Memory B cell (primary cell): Measurements from ENCODE around the gene ATP5MG.
A peak's percentile ranks its signal among the peaks of the same experiment; 100 is the strongest.

Experiments used
- ATAC-seq: fragments of 150-1000 bp; cut with Tn5 transposase; 2 replicates; pipeline ENCODE4 v1.10.0; 2021; ENCODE audit warnings: low read depth, mild to moderate bottlenecking, moderate library complexity
- DNase-seq, 2 donors: peaks; one replicate each; pipeline ENCODE4 v3.0.0; 2022; ENCODE audit warnings: low spot score in 2 of 2
- H3K27ac Mint-ChIP-seq: one replicate; pipeline ENCODE4 v1.8.0; 2022; ENCODE audit warnings: mild to moderate bottlenecking, moderate library complexity, mixed read lengths
- H3K27me3 Mint-ChIP-seq: one replicate; pipeline ENCODE4 v1.8.0; 2022; ENCODE audit warnings: mixed read lengths
- H3K36me3 Mint-ChIP-seq: one replicate; pipeline ENCODE4 v1.8.0; 2022; ENCODE audit warnings: mild to moderate bottlenecking, mixed read lengths
- H3K4me1 Mint-ChIP-seq: one replicate; pipeline ENCODE4 v1.8.0; 2022; ENCODE audit warnings: mixed read lengths
- H3K4me3 Mint-ChIP-seq: one replicate; pipeline ENCODE4 v1.8.0; 2022; ENCODE audit warnings: mild to moderate bottlenecking, moderate library complexity, mixed read lengths
- H3K9me3 Mint-ChIP-seq: one replicate; pipeline ENCODE4 v1.8.0; 2022; ENCODE audit warnings: mixed read lengths

The ATP5MG gene

GRCh38 chr11:118442908-118443589 lies 41.6 kb downstream of the ATP5MG start:
- ATAC-seq (no peak), DNase-seq (no peak)
- Mint-ChIP-seq H3K9me3 (no peaks in the 10 kb centered on the region), H3K27ac (peak overlapping the region; percentile 10), H3K27me3 (no peaks in the 10 kb centered on the region), H3K4me1 (peaks cover 61% of the 10 kb centered on the region), H3K4me3 (no peak overlapping the region), H3K36me3 (peaks cover 10% of the 10 kb centered on the region)

- peak overlapping the region; percentile 10 for H3K27ac Mint-ChIP-seq
- peak; percentile 59 for ATAC-seq
- peaks cover 10% of the 10 kb centered on the region for H3K36me3 Mint-ChIP-seq
- H3K9me3 Mint-ChIP-seq: no peaks in the 10 kb centered on the region
- DNase-seq: no peak
- no peak overlapping the region for H3K4me3 Mint-ChIP-seq
- H3K27me3 Mint-ChIP-seq: no peaks in the 10 kb centered on the region
- peaks cover 56% of the 10 kb centered on the region for H3K4me1 Mint-ChIP-seq
Observed at GRCh38 chr11:118443590-118444218, 42.3 kb downstream of the ATP5MG start.

GRCh38 chr11:118447423-118447822 lies 46.0 kb downstream of the ATP5MG start:
- Mint-ChIP-seq H3K36me3 (peaks cover 20% of the 10 kb centered on the region), H3K27me3 (no peaks in the 10 kb centered on the region), H3K4me3 (no peak overlapping the region), H3K9me3 (no peaks in the 10 kb centered on the region), H3K27ac (peak overlapping the region; percentile 29), H3K4me1 (peaks cover 44% of the 10 kb centered on the region)
- DNase-seq (no peak), ATAC-seq (no peak)

GRCh38 chr11:118448294-118448693 lies 46.9 kb downstream of the ATP5MG start:
- Mint-ChIP-seq H3K9me3 (no peaks in the 10 kb centered on the region), H3K4me1 (peaks cover 45% of the 10 kb centered on the region), H3K4me3 (no peak overlapping the region), H3K27me3 (no peaks in the 10 kb centered on the region), H3K36me3 (peaks cover 25% of the 10 kb centered on the region), H3K27ac (no peak overlapping the region)
- no peak for DNase-seq
- ATAC-seq: no peak

GRCh38 chr11:118449316-118449918 lies 48.0 kb downstream of the ATP5MG start:
- no peak for ATAC-seq

GRCh38 chr11:118450451-118450850 lies 49.0 kb downstream of the ATP5MG start:
- no peak for ATAC-seq
- H3K4me3 Mint-ChIP-seq: no peak overlapping the region
- peaks cover 44% of the 10 kb centered on the region for H3K4me1 Mint-ChIP-seq
- peak overlapping the region; percentile 88 for H3K27ac Mint-ChIP-seq
- H3K27me3 Mint-ChIP-seq: no peaks in the 10 kb centered on the region
- no peak for DNase-seq
- peaks cover 33% of the 10 kb centered on the region for H3K36me3 Mint-ChIP-seq
- no peaks in the 10 kb centered on the region for H3K9me3 Mint-ChIP-seq

More at GRCh38 chr11:118449316-118449918, 48.0 kb downstream of the ATP5MG start:
- Mint-ChIP-seq H3K9me3 (no peaks in the 10 kb centered on the region), H3K4me1 (peaks cover 47% of the 10 kb centered on the region), H3K27me3 (no peaks in the 10 kb centered on the region), H3K4me3 (no peak overlapping the region), H3K27ac (peak overlapping the region; percentile 88), H3K36me3 (peaks cover 35% of the 10 kb centered on the region)
- no peak for DNase-seq
